IPS-NIHi11 (cell line): ENCODE measurements around the gene PRRT3.
"Not testable (repeated sequence)": the region's sequence is repeated elsewhere in the genome, so short reads cannot be mapped to it uniquely, and the experiment has no call there.

Source experiments
- DNase-seq: peaks from one replicate; pipeline ENCODE4 v3.0.0; 2012; ENCODE audit warnings: mixed read lengths, low spot score

PRRT3 gene

GRCh38 chr3:9947025-9947995, 4.9 kb downstream of the PRRT3 start:
- peak; percentile 85 for DNase-seq

GRCh38 chr3:9946112-9947024, 5.8 kb downstream of the PRRT3 start:
- peak; percentile 93 for DNase-seq

DNA sequence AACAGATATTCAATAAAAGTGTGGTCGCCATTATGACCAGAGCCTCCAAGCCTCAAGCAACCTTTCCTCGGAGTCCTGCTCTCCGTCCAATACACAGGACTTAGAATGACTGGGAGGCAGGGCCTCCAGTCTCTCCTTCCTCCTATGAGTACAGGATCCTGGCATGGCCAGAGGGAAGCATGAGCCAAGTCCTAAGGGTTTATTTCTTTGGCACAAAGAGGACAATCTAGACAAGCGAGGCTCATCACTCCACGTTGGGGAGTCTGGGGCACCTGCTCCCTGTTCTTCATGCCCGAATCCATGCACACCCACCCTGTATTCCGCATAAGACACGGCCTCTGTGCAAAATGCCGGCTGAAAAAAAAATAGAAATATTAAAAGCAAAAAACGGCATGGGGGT, 6.8 kb downstream of the PRRT3 start:
- DNase-seq: no peak

- no peak for DNase-seq
These were observed 7.9 kb downstream of the PRRT3 start for GRCh38 chr3:9944271-9944670.

DNA sequence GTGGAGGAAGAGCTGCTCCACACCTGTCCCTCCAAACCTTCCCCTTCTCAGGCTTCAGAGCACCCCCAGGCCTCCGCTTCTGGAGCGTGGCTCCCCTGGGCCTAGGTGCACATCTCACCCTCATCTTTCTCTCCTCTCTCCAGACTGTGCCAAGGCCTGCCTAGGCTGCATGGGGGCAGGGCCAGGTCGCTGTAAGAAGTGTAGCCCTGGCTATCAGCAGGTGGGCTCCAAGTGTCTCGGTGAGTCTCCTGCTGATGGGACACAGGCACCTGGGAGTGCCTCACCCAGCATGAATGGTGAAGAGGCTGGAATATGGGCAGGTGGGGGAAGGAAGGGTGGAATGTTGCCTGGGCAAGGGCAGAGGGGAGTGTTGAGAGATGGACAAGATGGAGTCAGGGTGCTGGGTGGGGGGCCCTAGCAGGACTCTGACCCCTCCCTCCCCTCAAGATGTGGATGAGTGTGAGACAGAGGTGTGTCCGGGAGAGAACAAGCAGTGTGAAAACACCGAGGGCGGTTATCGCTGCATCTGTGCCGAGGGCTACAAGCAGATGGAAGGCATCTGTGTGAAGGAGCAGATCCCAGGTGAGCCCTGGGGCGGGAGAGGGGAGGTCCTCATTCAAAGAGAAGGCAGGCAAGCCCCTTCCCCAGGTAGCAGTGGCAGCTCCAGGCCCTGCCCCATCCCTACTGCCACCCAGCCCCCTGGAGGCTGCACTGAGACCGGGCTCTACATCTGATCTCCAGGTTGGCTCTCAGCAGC, 9.1 kb downstream of the PRRT3 start:
- DNase-seq: no peak

DNA sequence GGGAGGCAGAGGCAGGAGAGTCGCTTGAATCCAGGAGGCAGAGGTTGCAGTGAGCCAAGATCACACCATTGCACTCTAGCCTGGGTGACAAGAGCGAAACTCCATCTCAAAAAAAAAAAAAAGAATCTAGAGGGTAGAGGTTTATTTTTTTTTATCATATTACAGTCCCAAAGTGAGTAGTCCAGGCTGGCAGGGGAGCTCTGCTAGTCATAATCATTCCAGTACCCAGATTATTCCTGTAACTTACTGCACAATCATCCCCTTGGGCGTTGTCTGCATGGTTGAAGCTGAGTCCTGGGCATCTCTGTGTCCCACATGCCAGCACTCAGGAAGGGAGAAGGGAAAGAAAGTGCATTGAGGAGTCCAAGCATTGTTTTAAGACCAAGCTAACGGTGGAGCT, 10.0 kb downstream of the PRRT3 start:
- DNase-seq: no peak

- DNase-seq: no peak
These were observed 11.5 kb downstream of the PRRT3 start for GRCh38 chr3:9940746-9941145.

- DNase-seq: not testable (repeated sequence)
These were observed 12.3 kb downstream of the PRRT3 start for GRCh38 chr3:9939906-9940305.

DNA sequence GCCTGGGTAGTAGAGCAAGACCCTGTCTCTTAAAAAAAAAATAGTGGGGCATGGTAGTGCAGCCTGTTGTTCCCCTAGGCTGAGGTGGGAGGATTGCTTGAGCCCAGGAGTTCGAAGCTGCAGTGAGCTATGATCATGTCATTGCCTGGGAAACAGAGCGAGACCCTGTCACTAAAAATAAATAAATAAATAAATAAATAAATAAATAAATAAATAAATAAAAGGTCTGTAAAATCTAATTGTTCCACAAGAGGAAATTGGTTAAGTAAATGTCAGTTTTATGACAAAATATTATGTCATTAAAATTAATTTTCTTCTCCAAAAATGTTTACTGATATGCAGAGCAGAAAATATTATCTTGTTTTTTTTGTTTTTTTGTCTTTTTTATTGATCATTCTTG, 13.2 kb downstream of the PRRT3 start:
- DNase-seq: no peak

DNA sequence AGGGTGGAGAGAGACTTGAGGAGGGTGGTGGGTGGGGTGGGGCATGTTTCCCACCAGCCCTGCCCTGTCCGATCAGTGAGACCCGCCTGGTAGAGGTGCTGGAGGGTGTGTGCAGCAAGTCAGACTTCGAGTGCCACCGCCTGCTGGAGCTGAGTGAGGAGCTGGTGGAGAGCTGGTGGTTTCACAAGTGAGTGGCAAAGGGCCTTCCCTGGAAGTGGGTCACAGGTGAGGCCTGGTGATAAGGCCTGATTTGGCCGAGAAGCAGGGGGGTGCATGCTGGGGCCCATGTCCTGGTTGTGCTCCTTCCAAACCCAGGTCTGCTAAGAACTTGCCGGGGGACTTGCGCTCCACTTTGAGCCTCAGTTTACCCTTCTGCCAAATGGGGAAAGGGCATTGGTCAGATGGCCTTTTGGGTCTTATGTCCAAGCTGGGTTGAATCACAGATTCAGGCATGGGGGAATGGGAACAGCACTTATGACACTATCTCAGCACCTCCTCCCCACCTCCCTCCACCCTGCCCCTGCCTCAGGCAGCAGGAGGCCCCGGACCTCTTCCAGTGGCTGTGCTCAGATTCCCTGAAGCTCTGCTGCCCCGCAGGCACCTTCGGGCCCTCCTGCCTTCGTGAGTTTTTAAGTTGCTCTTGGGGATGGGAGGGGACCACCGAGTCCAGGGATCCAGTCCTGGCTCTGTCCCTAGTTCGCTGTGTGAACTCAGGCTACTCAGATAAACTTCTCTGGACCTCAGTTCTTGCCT, 14.5 kb downstream of the PRRT3 start:
- no peak for DNase-seq

GRCh38 chr3:9935966-9936510, 16.2 kb downstream of the PRRT3 start:
- DNase-seq: no peak

DNA sequence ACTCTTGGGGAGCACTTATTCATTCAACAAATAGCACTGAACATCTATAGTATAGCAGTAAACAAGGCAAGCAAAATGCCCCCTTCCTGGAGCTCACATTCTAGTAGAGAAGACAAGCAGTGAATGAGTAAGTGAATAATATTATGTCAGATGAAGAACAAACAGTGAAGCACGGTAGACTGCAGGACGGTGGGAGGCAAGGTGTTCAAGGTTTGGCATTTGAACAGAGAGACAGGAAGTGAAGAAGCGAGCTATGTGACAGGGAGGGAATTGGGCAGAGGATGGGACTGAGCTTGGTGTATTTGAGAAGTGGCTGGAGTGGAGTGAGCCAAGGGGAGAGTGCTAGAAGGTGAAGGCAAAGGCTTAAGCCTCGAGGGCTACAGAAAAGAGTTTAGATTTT, 17.2 kb downstream of the PRRT3 start:
- no peak for DNase-seq

DNA sequence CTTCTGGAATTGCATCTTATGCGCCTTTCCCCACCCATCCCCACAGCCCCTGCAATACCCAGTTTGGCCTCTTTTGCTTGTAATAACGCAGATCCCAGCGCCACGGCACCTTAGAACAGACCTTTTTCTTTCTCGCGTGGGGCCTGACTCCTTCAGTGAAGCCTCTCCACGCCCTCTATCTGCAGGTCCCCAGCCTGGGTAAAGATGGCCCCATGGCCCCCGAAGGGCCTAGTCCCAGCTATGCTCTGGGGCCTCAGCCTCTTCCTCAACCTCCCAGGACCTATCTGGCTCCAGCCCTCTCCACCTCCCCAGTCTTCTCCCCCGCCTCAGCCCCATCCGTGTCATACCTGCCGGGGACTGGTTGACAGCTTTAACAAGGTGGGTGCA, 18.0 kb downstream of the PRRT3 start:
- peak; percentile 23 for DNase-seq

GRCh38 chr3:9933561-9934234, 18.5 kb downstream of the PRRT3 start, which contains the start of gene CRELD1:
TSS of gene CRELD1 (plus strand) at chr3:9933834. CDS start at chr3:9934439, 605 bp downstream.
- DNase-seq: peak; percentile 93

- peak; percentile 85 for DNase-seq
These were observed 19.2 kb downstream of the PRRT3 start for GRCh38 chr3:9932843-9933560.

DNA sequence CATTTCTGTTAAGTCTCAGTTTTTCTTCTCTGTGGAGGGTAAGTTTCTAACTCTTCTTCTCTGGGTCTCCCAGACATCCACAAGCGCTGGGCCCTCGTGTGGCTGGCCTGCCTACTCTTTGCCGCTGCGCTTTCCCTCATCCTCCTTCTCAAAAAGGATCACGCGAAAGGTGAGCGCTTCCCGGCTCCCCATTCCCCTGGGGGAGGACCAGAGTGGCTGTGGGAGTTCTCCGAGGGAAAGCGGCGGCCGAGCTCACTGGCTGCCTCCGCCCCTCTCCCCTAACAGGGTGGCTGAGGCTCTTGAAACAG, 19.7 kb downstream of the PRRT3 start:
- DNase-seq: no peak

- no peak for DNase-seq
These were observed 21.3 kb downstream of the PRRT3 start for GRCh38 chr3:9930804-9931418.

- DNase-seq: no peak
These were observed 24.1 kb downstream of the PRRT3 start for GRCh38 chr3:9928158-9928557.

GRCh38 chr3:9918261-9919038, 33.8 kb downstream of the PRRT3 start:
- no peak for DNase-seq
